HG03045 (cell line): Measurements from ENCODE around the gene MORN1.
"Not testable (repeated sequence)": the region's sequence is repeated elsewhere in the genome, so short reads cannot be mapped to it uniquely, and the experiment has no call there.

Experiments used
- ATAC-seq: cut with Tn5 transposase; IDR thresholded peaks from one replicate; pipeline ENCODE4 v1.9.1; 2021; ENCODE audit warnings: mild to moderate bottlenecking, moderate library complexity; ENCODE audit not compliant: unreplicated experiment

MORN1 gene

DNA sequence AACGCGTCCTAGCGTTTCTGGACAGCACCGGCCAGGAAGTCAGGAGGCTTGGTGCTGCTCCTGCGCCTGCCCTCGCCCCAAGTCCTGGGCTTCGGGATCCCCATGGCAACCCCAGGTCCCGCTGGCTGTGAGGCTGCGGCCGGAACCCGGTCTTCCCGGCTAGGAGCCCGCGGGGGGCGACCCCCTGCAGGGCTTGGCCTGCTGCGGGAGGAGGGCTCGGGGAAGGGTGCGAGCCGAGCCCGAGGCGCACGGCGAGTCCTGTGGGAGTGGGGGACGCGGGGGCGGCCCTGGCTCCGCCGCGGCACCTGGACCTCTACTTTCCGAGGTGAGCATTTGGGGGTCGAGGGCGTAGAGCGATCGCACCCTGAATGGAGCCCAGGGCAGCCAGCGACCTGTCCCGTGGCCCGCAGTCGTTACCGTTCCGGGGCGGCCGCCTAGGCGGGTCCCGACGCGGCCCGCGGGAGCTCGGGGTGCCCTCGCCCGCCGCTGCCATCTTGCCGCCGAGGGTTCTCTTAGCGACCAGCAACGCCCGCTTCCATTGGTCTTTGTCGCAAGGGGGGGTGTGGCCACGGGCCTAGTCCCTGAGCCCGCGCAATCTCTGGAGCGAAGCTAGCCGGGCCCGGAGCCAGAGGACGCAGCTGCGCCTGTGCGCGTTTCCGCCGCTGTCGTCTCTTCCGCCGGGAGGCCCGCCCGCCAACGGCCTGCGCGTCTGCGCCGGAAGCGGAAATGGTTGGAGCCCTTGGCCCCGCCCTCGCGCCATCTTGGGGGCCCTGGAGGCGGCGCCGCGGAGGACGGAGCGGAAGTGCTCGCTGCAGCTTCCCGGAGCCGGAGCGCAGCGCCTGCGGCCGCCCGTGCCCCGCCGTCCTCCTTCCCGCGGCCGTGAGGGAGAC lies at the start of gene MORN1, which contains the start of gene RER1:
Gene MORN1 (minus strand): TSS at position 514 of the 890 bp plus-strand sequence. CDS start 21 bp downstream, at position 493.
Gene RER1 (plus strand): TSS at position 801 of the 890 bp plus-strand sequence. CDS start 3,950 bp downstream, outside the sequence.
- peak; percentile 92 for ATAC-seq

- not testable (repeated sequence) for ATAC-seq
Observed at GRCh38 chr1:2440346-2440745, 49.0 kb upstream of the MORN1 start.

GRCh38 chr1:2439369-2439768 lies 48.0 kb upstream of the MORN1 start:
- ATAC-seq: no peak

GRCh38 chr1:2438641-2439040 lies 47.3 kb upstream of the MORN1 start:
- ATAC-seq: no peak

DNA sequence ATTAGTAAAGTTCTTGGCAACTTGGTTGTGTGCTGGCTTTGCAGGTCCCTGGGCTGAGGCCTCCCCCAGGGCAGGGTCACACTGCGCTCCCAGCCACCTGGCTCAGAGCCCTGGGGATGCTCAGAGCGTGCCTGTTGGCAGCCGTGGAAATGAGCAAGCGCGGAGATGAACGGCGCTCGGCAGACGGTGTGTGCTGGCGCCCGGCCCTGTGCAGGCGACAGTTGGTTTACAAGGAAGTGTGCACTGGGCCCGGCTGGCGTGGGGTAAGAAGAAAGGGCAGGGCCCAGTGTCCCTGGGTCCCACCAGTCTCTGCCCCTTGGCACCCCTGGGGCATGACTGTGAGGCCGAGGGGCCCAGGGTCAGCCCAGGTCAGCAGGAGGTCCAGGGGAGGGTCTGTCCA lies 46.7 kb upstream of the MORN1 start:
- ATAC-seq: no peak

DNA sequence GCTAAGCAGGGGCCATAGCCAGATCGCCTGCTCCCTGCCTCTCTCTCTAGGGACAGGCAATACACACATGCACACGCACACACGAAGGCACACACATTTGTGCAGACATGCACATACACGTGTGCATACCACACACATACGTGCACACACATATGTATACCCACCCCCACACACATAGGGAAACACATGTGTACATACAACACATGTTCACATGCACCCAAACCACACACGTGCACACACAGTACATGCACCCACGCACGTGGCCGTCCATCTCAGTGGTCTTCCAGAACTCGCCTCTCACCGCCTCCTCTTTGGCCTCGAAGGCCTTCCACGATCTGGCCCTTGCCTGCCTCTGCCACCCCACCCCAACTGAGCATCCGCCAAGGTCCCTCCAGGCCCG lies 46.3 kb upstream of the MORN1 start:
- no peak for ATAC-seq

DNA sequence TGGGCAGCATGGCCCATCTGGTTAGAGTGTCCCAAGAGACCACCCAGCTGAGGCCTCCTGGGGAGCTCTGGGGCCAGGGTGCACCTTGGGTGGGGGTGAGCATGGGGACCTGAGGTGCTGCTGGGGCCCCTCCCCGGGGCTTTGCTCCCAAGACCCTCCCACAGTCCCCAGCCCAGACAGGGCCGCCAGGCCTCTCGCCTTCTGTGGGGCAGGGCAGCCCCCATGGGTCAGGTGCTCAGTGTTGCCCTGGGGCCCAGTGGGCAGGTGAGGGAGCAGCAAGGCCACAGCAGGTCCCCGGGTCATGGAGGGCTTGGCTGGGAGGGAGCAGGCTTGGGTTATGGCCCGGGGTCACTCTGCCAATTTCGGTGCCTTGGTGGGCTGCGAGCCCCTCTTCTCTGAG lies 45.5 kb upstream of the MORN1 start:
- no peak for ATAC-seq

- no peak for ATAC-seq
Observed at GRCh38 chr1:2435746-2436355, 44.5 kb upstream of the MORN1 start.

DNA sequence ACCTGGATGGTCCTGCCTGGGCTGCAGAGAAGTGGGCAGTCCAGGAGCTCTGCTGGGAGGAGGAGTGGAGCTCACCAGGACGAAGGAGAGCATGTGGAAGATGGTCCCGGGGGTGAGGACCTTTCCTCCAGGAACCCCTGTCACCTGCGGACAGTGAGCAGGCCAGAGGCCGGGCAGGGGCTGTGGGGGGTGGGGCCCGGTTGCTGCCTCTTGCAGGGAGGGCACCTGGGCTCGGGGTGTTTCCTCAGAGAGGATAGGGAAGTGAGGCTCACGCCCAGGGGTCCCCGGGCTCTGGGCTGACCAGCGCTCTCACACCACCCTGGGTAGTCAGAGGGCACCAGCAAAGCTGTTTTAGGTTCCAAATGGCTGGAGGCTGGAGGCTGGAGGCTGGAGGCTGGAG lies 43.7 kb upstream of the MORN1 start:
- no peak for ATAC-seq

DNA sequence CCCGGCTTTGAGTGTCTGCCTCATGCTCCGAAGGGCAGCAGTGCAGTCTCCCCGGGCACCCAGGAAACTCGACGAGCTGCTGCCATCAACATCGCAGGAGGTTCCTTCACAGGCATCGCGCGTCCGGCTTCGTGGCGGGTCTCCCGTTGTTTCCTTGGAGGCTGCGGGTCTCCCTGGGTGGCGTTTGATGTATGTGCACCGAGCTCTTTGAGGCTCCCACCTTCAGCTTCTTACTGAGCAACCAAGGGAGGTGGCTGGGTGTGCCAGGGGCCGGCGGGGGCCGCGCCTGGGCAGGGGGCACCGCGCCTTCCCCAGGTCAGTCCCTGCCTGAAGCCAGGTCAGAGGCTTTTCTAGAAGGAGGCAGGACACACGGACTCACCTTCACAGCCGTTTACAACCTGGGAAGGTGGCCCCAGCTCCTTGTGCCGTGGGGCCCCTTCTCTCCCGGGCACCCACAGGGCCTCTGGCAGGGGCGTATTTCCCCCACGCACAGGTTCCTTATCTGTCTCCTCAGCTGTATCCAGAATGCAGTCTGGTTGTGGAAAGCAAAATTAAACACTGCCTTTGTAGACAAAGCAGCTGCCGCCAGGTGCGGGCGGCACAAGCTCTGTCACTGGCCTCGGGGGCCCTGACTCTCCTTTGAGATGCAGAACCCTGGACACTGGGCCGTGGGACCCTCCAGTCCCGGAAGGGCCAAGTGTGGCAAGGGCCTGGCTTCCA lies 42.7 kb upstream of the MORN1 start:
- ATAC-seq: no peak

GRCh38 chr1:2433196-2433595 lies 41.8 kb upstream of the MORN1 start:
- ATAC-seq: no peak

DNA sequence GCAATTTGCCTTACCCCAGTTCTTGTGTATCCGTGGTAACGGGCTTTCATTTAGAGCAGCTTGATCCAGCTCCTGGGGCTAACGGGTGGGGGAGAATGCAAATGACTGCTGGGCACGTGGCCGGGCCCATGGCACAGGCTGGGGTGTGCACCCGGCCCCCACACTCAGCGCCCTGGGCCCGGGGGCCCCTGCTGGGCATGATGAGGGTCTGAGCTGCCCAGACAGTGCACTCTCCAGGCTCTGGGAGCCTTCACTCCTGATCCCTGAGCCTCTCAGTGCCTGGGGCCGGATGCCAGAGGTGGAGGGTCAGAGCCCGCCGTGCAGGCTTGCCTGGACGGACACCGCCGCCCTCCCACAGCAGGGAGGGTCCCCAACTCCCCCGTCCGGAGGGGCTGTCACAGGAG lies 41.1 kb upstream of the MORN1 start:
- no peak for ATAC-seq

DNA sequence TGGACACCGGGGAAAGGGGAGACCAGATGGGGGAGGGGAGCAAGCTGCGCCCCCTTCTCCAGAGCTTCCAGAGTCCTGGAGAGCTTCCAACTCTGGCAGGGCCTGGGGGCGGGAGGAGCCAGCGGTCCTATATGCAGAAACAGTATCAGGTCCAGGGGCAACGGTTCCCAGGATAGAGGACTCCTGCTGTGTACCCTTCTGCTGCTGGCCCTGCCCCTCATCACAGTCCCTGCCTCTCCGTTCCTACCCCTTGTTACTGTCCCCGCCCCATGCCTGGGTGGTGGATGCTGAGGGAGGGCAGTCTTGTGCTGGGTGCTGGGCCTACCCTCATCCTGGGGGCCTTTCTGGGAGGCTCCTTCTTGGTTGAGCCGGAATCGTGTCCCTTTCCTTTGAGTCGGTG lies 40.2 kb upstream of the MORN1 start:
- no peak for ATAC-seq

GRCh38 chr1:2431103-2431502 lies 39.7 kb upstream of the MORN1 start:
- no peak for ATAC-seq

- no peak for ATAC-seq
Observed at GRCh38 chr1:2430592-2430973, 39.2 kb upstream of the MORN1 start.

- no peak for ATAC-seq
Observed at GRCh38 chr1:2429780-2430591, 38.6 kb upstream of the MORN1 start.

DNA sequence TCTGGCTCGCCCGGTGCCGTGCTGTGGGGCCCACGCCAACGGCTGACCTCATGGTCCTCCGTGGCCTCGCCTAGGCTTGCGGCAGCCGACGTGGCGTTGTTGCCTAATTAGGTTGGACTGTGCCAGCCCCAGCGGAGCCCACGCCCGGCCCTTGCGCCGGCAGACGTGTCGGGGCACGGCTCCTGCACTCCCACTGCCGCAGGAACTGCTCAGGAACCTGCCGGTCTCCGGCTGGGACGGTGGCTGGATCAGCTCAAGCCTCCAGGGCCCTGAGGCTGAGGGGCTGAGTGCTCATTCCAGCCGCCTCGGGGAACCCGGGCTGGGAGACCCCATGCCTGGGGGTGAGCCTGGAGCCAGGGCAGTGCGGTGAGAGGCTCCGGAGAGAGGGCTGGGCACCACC lies 37.1 kb upstream of the MORN1 start:
- ATAC-seq: no peak

DNA sequence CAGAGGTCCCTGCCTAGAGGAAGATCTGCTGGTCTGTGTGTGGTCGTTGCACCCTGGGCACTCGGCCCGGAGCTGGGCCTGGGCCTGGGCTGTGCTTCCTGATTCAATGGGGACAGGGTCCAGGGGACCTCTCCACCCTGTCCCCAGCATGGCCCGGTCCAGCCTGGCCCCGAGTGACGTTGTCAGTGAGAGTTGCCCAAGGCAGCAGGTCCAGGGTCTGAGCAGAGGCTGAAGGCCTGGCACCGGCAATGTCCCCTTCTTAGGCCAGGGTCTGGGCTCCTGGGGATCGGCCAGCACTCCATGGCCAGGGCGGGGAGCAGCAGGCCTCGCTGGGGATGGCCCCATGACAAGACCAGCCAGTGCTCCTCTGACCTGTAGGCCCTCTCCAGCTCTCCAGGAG lies 36.6 kb upstream of the MORN1 start:
- no peak for ATAC-seq

- ATAC-seq: no peak
Observed at GRCh38 chr1:2427051-2427450, 35.7 kb upstream of the MORN1 start.

DNA sequence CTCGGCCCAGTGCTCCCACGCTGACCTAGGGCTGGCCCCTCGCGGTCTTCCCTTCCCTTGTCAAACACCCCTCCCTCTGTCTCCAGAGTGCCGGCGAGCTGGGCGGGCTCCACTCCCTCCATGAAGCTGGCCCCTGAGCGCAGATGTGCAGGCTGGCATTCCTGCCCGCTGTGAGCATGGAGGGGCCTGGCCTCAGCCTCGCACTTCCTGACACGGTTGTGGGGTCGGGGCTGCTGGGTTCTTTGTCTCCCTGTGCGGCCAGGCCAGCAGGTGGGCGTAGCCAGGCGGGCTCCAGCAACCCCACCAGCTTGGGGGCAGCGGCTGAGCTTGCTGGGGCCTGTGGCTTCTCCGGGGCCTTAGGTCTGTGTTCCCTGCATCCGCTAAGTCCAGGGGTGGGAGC lies 35.2 kb upstream of the MORN1 start:
- no peak for ATAC-seq

GRCh38 chr1:2425892-2426291 lies 34.5 kb upstream of the MORN1 start:
- ATAC-seq: no peak
